Left kidney (tissue), 2 donors: Measurements from ENCODE around the gene FAM186B. TPM values are rescaled to one million over a fixed set of nuclear protein-coding genes. Genes with fewer than 3 reads are reported as not detected.
A peak's percentile ranks its signal among the peaks of the same experiment; 100 is the strongest.
"Not testable (repeated sequence)": the region's sequence is repeated elsewhere in the genome, so short reads cannot be mapped to it uniquely, and the experiment has no call there.

Experiments
- DNase-seq: peaks from one replicate; pipeline ENCODE4 v3.0.0-alpha.2; 2013
- polyA plus RNA-seq: library from polyadenylated mRNA; unstranded; fragments of 120-200 nt; gene quantifications from one replicate; pipeline ENCODE4 v1.2.1, GENCODE V29; 2013; ENCODE audit not compliant: insufficient read length

Gene FAM186B
- polyA plus RNA-seq, 1 donor = 3.1 TPM

- DNase-seq = not testable (repeated sequence)
Measured at GRCh38 chr12:49610785-49611184, 5.3 kb upstream of the FAM186B start.

GRCh38 chr12:49609875-49610154, 4.4 kb upstream of the FAM186B start:
- DNase-seq = no peak

GRCh38 chr12:49609059-49609874, 3.8 kb upstream of the FAM186B start:
- DNase-seq = no peak

- no peak for DNase-seq
Measured at GRCh38 chr12:49604856-49605255, 583 bp downstream of the FAM186B start.

GRCh38 chr12:49603721-49604120, 1.7 kb downstream of the FAM186B start:
- DNase-seq = no peak

GRCh38 chr12:49599961-49600360, 5.5 kb downstream of the FAM186B start:
- DNase-seq = no peak

- no peak for DNase-seq
Measured at GRCh38 chr12:49598527-49598926, 6.9 kb downstream of the FAM186B start.

- DNase-seq = no peak
Measured at GRCh38 chr12:49588721-49589516, 16.5 kb downstream of the FAM186B start.

- DNase-seq = no peak
Measured at GRCh38 chr12:49588281-49588680, 17.2 kb downstream of the FAM186B start.

GRCh38 chr12:49587174-49587908, 18.1 kb downstream of the FAM186B start:
- DNase-seq = no peak

- no peak for DNase-seq
Measured at GRCh38 chr12:49585477-49586459, 19.7 kb downstream of the FAM186B start.

GRCh38 chr12:49584591-49584990, 20.8 kb downstream of the FAM186B start:
- DNase-seq = no peak

- no peak for DNase-seq
Measured at GRCh38 chr12:49583366-49584094, 21.9 kb downstream of the FAM186B start.

GRCh38 chr12:49582850-49583249, 22.6 kb downstream of the FAM186B start:
- no peak for DNase-seq

GRCh38 chr12:49582201-49582600, 23.2 kb downstream of the FAM186B start:
- DNase-seq = no peak

GRCh38 chr12:49580572-49581535, 24.6 kb downstream of the FAM186B start:
- peak; percentile 86 for DNase-seq

GRCh38 chr12:49578471-49579112, 26.8 kb downstream of the FAM186B start:
- DNase-seq = no peak

- DNase-seq = no peak
Measured at GRCh38 chr12:49577589-49578315, 27.7 kb downstream of the FAM186B start.
